WTC11 (cell line): ENCODE measurements around the gene MFSD2A. TPM values are rescaled to one million over a fixed set of nuclear protein-coding genes. Genes with fewer than 3 reads are reported as not detected.
A peak's percentile ranks its signal among the peaks of the same experiment; 100 is the strongest.

Experiments
- ATAC-seq: fragments of 200-7000 bp; cut with Tn5 transposase; 2 replicates; pipeline ENCODE4 v1.10.0; 2021; ENCODE audit warnings: mild to moderate bottlenecking, moderate library complexity
- CTCF ChIA-PET: fragments of 300-600 bp; sonication (Branson Sonifier 250); formaldehyde crosslinking; loops from one replicate; lab custom pipeline; 2021; ENCODE audit warnings: antibody characterized with exemption; lab: Charles Lee
- POLR2A ChIA-PET: fragments of 350-600 bp; sonication (Branson Sonifier 250); formaldehyde crosslinking; loops from one replicate; lab custom pipeline; 2021; ENCODE audit warnings: antibody characterized with exemption; lab: Charles Lee
- DNase-seq: peaks from one replicate; pipeline ENCODE4 v3.0.0; 2021; ENCODE audit warnings: low spot score
- H3K27ac Mint-ChIP-seq: 2 replicates; pipeline ENCODE4 v1.8.0; 2021; ENCODE audit warnings: mixed read lengths
- H3K27me3 Mint-ChIP-seq: 2 replicates; pipeline ENCODE4 v1.8.0; 2021; ENCODE audit warnings: low read depth, mild to moderate bottlenecking, moderate library complexity, mixed read lengths
- H3K36me3 Mint-ChIP-seq: 2 replicates; pipeline ENCODE4 v1.8.0; 2021; ENCODE audit warnings: mixed read lengths
- H3K4me1 Mint-ChIP-seq: 2 replicates; pipeline ENCODE4 v1.8.0; 2022; ENCODE audit warnings: mixed read lengths
- H3K4me3 Mint-ChIP-seq: 2 replicates; pipeline ENCODE4 v1.8.0; 2021; ENCODE audit warnings: mild to moderate bottlenecking, moderate library complexity, mixed read lengths
- H3K9me3 Mint-ChIP-seq: 2 replicates; pipeline ENCODE4 v1.8.0; 2021; ENCODE audit warnings: mixed read lengths
- ETV6 ChIP-seq: sonication (generic); formaldehyde crosslinking; IDR thresholded peaks from 2 replicates; pipeline ENCODE4 v1.8.1; 2022; ENCODE audit warnings: mild to moderate bottlenecking, missing genetic modification reagents
- FOXK1 ChIP-seq: sonication (generic); formaldehyde crosslinking; IDR thresholded peaks from 2 replicates; pipeline ENCODE4 v1.8.0; 2022; ENCODE audit warnings: mild to moderate bottlenecking, moderate library complexity, missing genetic modification reagents
- GTF2I ChIP-seq: fragments of 250-450 bp; sonication (Bioruptor Pico); conservative IDR thresholded peaks from 2 replicates; pipeline ENCODE4 v1.4.0; 2021; ENCODE audit warnings: mild to moderate bottlenecking
- IRF2 ChIP-seq: sonication (generic); formaldehyde crosslinking; IDR thresholded peaks from 2 replicates; pipeline ENCODE4 v1.8.0; 2022; ENCODE audit warnings: low read depth, missing genetic modification reagents, borderline replicate concordance
- JAZF1 ChIP-seq: fragments of 250-450 bp; sonication (Bioruptor Pico); IDR thresholded peaks from 2 replicates; pipeline ENCODE4 v1.9.0; 2021; ENCODE audit warnings: moderate library complexity, mild to moderate bottlenecking, inconsistent platforms
- OVOL2 ChIP-seq: fragments of 250-450 bp; sonication (Bioruptor Pico); IDR thresholded peaks from 2 replicates; pipeline ENCODE4 v1.9.0; 2021; ENCODE audit warnings: mild to moderate bottlenecking, borderline replicate concordance
- PRRX2 ChIP-seq: fragments of 250-450 bp; sonication (Bioruptor Pico); IDR thresholded peaks from 2 replicates; pipeline ENCODE4 v1.8.0; 2021; ENCODE audit warnings: mild to moderate bottlenecking
- RORB ChIP-seq: fragments of 250-450 bp; sonication (Bioruptor Pico); IDR thresholded peaks from 2 replicates; pipeline ENCODE4 v1.9.0; 2021; ENCODE audit warnings: mild to moderate bottlenecking
- SMAD3 ChIP-seq: sonication (generic); formaldehyde crosslinking; IDR thresholded peaks from 2 replicates; pipeline ENCODE4 v1.8.0; 2022; ENCODE audit warnings: missing genetic modification reagents, mild to moderate bottlenecking, borderline replicate concordance
- SMAD4 ChIP-seq: sonication (generic); formaldehyde crosslinking; IDR thresholded peaks from 2 replicates; pipeline ENCODE4 v1.8.0; 2022; ENCODE audit warnings: mild to moderate bottlenecking, missing genetic modification reagents
- SP1 ChIP-seq: sonication (generic); formaldehyde crosslinking; conservative IDR thresholded peaks from 2 replicates; pipeline ENCODE4 v1.8.1; 2022; ENCODE audit warnings: missing genetic modification reagents
- TP53 ChIP-seq: sonication (generic); formaldehyde crosslinking; IDR thresholded peaks from 2 replicates; pipeline ENCODE4 v1.8.1; 2023; ENCODE audit warnings: mild to moderate bottlenecking, missing genetic modification reagents
- ZNF219 ChIP-seq: sonication (generic); formaldehyde crosslinking; IDR thresholded peaks from 2 replicates; pipeline ENCODE4 v1.8.0; 2023; ENCODE audit warnings: missing genetic modification reagents, mild to moderate bottlenecking, borderline replicate concordance
- total RNA-seq: library from RNA; stranded (reverse); gene quantifications from 3 replicates; pipeline ENCODE4 v1.2.3, GENCODE V29; 2021
- TF ChIP-seq, protein P1 (sequence below): fragments of 200-600 bp; IDR thresholded peaks from 2 replicates; pipeline ENCODE4 v1.8.0; 2022; ENCODE audit warnings: antibody characterized with exemption
- TF ChIP-seq, protein P2 (sequence below): sonication (generic); formaldehyde crosslinking; IDR thresholded peaks from 2 replicates; pipeline ENCODE4 v1.8.1; 2023; ENCODE audit warnings: mild to moderate bottlenecking, missing genetic modification reagents, moderate library complexity
- TF ChIP-seq, protein P3 (sequence below): sonication (generic); formaldehyde crosslinking; IDR thresholded peaks from 2 replicates; pipeline ENCODE4 v1.8.1; 2022; ENCODE audit warnings: mild to moderate bottlenecking, moderate library complexity, missing genetic modification reagents

The MFSD2A gene
- total RNA-seq, 1 experiment from 2014 or later, result 14.0 TPM

DNA sequence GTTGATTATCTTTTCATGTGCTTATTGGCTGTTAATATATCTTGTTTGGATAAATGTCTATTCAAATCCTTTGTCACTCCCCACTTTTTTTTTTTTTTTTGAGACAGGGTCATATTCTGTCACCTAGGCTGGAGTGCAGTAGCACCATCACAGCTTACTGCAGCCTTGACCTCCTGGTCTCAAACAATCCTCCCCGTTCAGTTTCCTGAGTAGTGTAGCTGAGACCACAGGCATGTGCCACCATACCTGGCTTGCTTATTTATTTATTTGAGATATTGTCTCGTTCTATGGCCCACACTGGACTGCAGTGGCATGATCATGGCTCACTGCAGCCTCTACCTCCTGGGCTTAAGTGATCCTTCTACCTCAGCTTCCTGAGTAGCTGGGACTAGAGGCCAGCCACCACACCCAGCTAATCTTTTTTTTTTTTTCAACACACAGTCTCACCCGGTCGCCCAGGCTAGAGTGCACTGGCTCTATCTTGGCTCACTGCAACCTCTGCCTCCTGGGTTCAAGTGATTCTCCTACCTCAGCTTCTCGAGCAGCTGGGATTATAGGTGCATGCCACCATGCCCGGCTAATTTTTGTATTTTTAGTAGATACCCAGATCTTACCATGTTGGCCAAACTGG is 39.3 kb upstream of the MFSD2A start:
- CTCF ChIA-PET, result interaction anchor here (0.6 to 2.3 kb wide), 3 partner anchors 14 to 429 kb away, joined by 3 to 10 read pairs (median 7); partner anchors contain the start of gene MYCL
- no peak for DNase-seq
- Mint-ChIP-seq H3K4me1 (peaks cover 10% of the 10 kb centered on the region), H3K36me3 (no peaks in the 10 kb centered on the region), H3K4me3 (no peak overlapping the region), H3K27ac (no peak overlapping the region), H3K27me3 (no peaks in the 10 kb centered on the region), H3K9me3 (no peaks in the 10 kb centered on the region)
- no peak for TF ChIP-seq SP1 (CRISPR knock-in tag)
- no peak for TF ChIP-seq TP53 (CRISPR knock-in tag)
- TF ChIP-seq FOXK1 (CRISPR knock-in tag), result no peak
- TF ChIP-seq, protein P1, sequence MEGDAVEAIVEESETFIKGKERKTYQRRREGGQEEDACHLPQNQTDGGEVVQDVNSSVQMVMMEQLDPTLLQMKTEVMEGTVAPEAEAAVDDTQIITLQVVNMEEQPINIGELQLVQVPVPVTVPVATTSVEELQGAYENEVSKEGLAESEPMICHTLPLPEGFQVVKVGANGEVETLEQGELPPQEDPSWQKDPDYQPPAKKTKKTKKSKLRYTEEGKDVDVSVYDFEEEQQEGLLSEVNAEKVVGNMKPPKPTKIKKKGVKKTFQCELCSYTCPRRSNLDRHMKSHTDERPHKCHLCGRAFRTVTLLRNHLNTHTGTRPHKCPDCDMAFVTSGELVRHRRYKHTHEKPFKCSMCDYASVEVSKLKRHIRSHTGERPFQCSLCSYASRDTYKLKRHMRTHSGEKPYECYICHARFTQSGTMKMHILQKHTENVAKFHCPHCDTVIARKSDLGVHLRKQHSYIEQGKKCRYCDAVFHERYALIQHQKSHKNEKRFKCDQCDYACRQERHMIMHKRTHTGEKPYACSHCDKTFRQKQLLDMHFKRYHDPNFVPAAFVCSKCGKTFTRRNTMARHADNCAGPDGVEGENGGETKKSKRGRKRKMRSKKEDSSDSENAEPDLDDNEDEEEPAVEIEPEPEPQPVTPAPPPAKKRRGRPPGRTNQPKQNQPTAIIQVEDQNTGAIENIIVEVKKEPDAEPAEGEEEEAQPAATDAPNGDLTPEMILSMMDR, result no peak
- TF ChIP-seq, protein P2, sequence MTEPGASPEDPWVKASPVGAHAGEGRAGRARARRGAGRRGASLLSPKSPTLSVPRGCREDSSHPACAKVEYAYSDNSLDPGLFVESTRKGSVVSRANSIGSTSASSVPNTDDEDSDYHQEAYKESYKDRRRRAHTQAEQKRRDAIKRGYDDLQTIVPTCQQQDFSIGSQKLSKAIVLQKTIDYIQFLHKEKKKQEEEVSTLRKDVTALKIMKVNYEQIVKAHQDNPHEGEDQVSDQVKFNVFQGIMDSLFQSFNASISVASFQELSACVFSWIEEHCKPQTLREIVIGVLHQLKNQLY (CRISPR knock-in tag), result no peak
- no peak for TF ChIP-seq ZNF219 (CRISPR knock-in tag)
- TF ChIP-seq PRRX2 (CRISPR knock-in tag), result no peak
- TF ChIP-seq ETV6 (CRISPR knock-in tag), result no peak
- no peak for TF ChIP-seq OVOL2 (CRISPR knock-in tag)
- TF ChIP-seq GTF2I (CRISPR knock-in tag), result no peak
- TF ChIP-seq, protein P3, sequence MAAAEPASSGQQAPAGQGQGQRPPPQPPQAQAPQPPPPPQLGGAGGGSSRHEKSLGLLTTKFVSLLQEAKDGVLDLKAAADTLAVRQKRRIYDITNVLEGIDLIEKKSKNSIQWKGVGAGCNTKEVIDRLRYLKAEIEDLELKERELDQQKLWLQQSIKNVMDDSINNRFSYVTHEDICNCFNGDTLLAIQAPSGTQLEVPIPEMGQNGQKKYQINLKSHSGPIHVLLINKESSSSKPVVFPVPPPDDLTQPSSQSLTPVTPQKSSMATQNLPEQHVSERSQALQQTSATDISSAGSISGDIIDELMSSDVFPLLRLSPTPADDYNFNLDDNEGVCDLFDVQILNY (CRISPR knock-in tag), result no peak
- POLR2A ChIA-PET, result no interaction called here
- no peak for ATAC-seq

DNA sequence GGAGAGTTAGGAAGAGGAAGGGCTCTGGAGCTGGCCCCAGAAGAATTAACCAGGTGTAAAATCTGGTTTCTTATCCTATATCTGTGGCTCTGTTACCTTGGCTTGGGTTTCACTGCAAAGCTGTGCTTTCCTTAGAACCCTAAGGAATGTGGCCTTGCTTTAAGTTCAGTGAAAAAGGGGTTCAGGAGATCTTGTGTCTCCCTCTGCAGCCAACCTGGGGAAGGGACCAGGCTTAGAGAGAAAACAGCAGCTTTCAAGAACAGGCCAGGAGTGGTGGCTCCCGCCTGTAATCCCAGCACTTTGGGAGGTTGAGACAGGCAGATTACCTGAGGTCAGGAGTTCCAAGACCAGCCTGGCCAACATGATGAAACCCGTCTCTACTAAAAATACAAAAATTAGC is 37.1 kb upstream of the MFSD2A start:
- CTCF ChIA-PET, result interaction anchor here (0.6 to 5.9 kb wide), 18 partner anchors 12 to 456 kb away, joined by 3 to 110 read pairs (median 4); partner anchors contain the start of genes MFSD2A, MYCL and SMAP2
- Mint-ChIP-seq H3K36me3 (no peaks in the 10 kb centered on the region), H3K9me3 (no peaks in the 10 kb centered on the region), H3K4me1 (peaks cover 24% of the 10 kb centered on the region), H3K27ac (peak overlapping the region; percentile 57; the same call in 1 of the 2 replicates), H3K4me3 (no peak overlapping the region), H3K27me3 (no peaks in the 10 kb centered on the region)
- ATAC-seq (peak; percentile 14), DNase-seq (peak; percentile 30)
- no peak for TF ChIP-seq IRF2 (CRISPR knock-in tag)
- TF ChIP-seq JAZF1 (CRISPR knock-in tag), result no peak
- no peak for TF ChIP-seq SMAD4 (CRISPR knock-in tag)
- POLR2A ChIA-PET, result interaction anchor here (1.1 to 2.8 kb wide), 2 partner anchors 16 to 19 kb away, joined by 3 to 19 read pairs; partner anchors contain the start of gene MYCL

DNA sequence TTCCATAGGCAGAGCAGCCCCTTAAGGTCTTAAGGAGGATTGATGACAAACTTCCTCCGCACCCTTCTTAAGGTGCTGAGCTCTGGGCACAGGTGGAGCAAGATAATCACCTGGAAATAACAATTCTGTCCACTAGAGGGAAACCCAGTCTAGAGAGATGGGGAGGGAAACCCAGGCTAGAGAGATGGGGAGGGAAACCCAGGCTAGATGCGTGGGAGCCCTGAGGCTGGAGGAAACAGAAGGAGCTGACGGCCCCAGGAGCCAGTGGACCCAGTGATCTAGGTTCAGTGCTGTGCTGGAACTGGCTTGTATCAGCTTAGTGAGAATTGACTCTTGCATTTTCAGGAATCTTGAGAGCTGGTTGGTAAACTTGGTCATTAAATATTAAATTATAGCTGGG is 35.4 kb upstream of the MFSD2A start:
- no peaks in the 10 kb centered on the region for H3K9me3 Mint-ChIP-seq
- H3K4me1 Mint-ChIP-seq, result peaks cover 30% of the 10 kb centered on the region
- POLR2A ChIA-PET, result interaction anchor here (0.6 to 2.8 kb wide), 6 partner anchors 18 to 120 kb away, joined by 3 to 19 read pairs (median 4); partner anchors contain the start of genes MFSD2A and MYCL
- ATAC-seq, result peak; percentile 78
- no peak overlapping the region for H3K27ac Mint-ChIP-seq
- H3K4me3 Mint-ChIP-seq, result no peak overlapping the region
- CTCF ChIA-PET, result interaction anchor here (0.5 to 5.9 kb wide), 64 partner anchors 8 to 419 kb away, joined by 3 to 144 read pairs (median 5); partner anchors contain the start of genes CAP1, MFSD2A, MYCL and PPIE
- no peaks in the 10 kb centered on the region for H3K36me3 Mint-ChIP-seq
- DNase-seq, result peak; percentile 61
- H3K27me3 Mint-ChIP-seq, result peaks cover 6% of the 10 kb centered on the region; the same call in 1 of the 2 replicates
- TF ChIP-seq, protein P1, result peak; percentile 54; the same call in 1 of the 2 replicates
- TF ChIP-seq RORB (no peak), SMAD3 (no peak)
- TF ChIP-seq, protein P2 (CRISPR knock-in tag), result no peak
